Chondrocyte (in vitro differentiated cells): Measurements from ENCODE around the gene XYLT2. TPM values are rescaled to one million over a fixed set of nuclear protein-coding genes. Genes with fewer than 3 reads are reported as not detected.
A peak's percentile ranks its signal among the peaks of the same experiment; 100 is the strongest.
"Not testable (repeated sequence)": the region's sequence is repeated elsewhere in the genome, so short reads cannot be mapped to it uniquely, and the experiment has no call there.

Experiments
- DNase-seq: peaks from one replicate; pipeline ENCODE4 v3.0.0; 2021; ENCODE audit warnings: mixed read lengths, low spot score
- H3K27ac Mint-ChIP-seq: one replicate; pipeline ENCODE4 v1.8.0; 2021; ENCODE audit warnings: mild to moderate bottlenecking, moderate library complexity, mixed read lengths; ENCODE audit not compliant: unreplicated experiment
- H3K27me3 Mint-ChIP-seq: 2 replicates; pipeline ENCODE4 v1.8.0; 2021; ENCODE audit warnings: low read depth, mixed read lengths
- H3K36me3 Mint-ChIP-seq: 2 replicates; pipeline ENCODE4 v1.8.0; 2021; ENCODE audit warnings: low read depth, mixed read lengths
- H3K4me1 Mint-ChIP-seq: 2 replicates; pipeline ENCODE4 v1.8.0; 2021; ENCODE audit warnings: low read depth, mild to moderate bottlenecking, mixed read lengths
- H3K4me3 Mint-ChIP-seq: one replicate; pipeline ENCODE4 v1.8.0; 2021; ENCODE audit warnings: mild to moderate bottlenecking, moderate library complexity, mixed read lengths; ENCODE audit not compliant: unreplicated experiment
- H3K9me3 Mint-ChIP-seq: 2 replicates; pipeline ENCODE4 v1.8.0; 2021; ENCODE audit warnings: low read depth, mixed read lengths
- total RNA-seq: library from RNA; stranded (reverse); gene quantifications from 3 replicates; pipeline ENCODE4 v1.2.1, GENCODE V29; 2021
- TF ChIP-seq, protein P1 (sequence below): fragments of 200-600 bp; sonication (generic); IDR thresholded peaks from 2 replicates; pipeline ENCODE4 v1.5.0; 2021; ENCODE audit warnings: antibody characterized with exemption, mild to moderate bottlenecking, moderate library complexity

Gene XYLT2
- total RNA-seq, 1 donor from 2014 or later: 34.1 TPM

DNA sequence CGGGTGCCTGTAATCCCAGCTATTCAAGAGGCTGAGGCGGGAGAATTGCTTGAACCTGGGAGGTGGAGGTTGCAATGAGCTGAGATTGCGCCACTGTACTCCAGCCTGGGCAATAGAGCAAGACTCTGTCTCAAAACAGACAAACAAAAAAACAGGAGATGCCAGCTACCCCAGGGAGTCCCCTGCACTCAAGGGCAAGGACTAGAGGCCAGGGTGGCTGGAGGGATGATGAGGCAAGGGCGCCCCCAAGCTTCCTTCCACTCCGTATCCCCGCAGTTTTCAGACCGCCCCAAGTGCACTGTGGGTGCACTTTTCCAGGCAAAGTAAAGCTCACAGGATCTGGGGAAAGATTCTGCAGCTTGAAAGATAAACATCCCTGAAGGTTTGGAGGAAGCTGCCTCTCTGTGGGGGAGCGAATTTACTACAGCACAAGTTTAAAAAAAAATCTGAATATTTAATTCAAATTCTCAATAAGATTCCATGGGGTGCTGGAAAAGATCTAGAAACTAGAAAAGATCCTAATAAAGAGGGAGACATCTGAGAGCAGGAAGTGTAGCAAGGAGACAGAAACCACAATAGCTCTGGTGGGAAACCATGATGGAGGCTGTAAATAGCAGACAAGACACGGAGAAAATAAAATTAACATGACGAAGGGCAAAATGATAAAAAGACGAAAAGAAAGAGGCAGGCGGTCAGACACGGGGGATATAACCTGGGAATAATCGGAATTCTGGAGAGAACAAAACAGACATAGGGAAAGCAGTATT is 12.5 kb upstream of the XYLT2 start:
- not testable (repeated sequence) for H3K27ac Mint-ChIP-seq, H3K36me3 Mint-ChIP-seq, H3K27me3 Mint-ChIP-seq, DNase-seq, H3K9me3 Mint-ChIP-seq, H3K4me3 Mint-ChIP-seq
- TF ChIP-seq, protein P1, sequence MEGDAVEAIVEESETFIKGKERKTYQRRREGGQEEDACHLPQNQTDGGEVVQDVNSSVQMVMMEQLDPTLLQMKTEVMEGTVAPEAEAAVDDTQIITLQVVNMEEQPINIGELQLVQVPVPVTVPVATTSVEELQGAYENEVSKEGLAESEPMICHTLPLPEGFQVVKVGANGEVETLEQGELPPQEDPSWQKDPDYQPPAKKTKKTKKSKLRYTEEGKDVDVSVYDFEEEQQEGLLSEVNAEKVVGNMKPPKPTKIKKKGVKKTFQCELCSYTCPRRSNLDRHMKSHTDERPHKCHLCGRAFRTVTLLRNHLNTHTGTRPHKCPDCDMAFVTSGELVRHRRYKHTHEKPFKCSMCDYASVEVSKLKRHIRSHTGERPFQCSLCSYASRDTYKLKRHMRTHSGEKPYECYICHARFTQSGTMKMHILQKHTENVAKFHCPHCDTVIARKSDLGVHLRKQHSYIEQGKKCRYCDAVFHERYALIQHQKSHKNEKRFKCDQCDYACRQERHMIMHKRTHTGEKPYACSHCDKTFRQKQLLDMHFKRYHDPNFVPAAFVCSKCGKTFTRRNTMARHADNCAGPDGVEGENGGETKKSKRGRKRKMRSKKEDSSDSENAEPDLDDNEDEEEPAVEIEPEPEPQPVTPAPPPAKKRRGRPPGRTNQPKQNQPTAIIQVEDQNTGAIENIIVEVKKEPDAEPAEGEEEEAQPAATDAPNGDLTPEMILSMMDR: peak; percentile 44
- H3K4me1 Mint-ChIP-seq: peaks cover 11% of the 10 kb centered on the region

DNA sequence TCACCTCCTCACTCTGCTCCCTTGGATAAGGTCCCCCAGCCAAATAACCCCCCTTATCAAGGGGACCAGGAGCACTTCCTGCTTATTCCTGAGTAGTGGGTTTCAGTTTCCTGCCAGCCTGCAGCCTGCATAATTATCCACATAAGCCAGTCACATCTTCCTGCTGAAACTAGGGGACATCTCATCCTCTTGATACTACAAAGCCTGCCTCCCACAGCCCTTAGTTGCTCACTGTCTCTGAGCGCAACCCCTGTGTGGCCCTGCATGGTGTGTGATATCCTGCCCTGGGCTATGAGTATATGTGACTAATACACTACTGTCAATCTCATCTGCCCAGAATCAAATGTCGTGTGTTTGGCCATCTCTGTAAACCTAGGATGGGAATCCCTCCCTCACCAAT is 8.0 kb upstream of the XYLT2 start:
- TF ChIP-seq, protein P1: no peak
- DNase-seq: no peak
- Mint-ChIP-seq H3K36me3 (no peaks in the 10 kb centered on the region), H3K27ac (no peak overlapping the region), H3K4me1 (peaks cover 11% of the 10 kb centered on the region), H3K9me3 (peaks cover 14% of the 10 kb centered on the region), H3K27me3 (no peaks in the 10 kb centered on the region), H3K4me3 (no peak overlapping the region)

DNA sequence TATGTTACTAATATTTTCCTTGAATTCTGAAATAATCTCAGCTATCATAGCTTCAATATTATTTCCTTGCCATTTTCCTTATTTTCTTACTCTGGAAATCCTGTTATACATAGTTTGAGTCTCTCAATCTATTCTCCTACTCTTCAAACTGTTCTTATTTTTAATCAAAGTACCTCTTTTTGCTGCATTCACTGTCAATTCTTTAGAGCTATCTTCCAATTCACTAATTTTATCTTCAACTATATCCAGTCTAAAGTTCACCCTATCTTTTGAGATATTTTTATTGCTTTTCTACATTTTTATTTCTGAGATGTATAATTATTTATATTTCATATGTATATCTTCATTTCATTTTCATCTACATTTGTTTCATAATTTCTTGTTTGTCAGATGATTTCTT is 7.3 kb upstream of the XYLT2 start:
- no peaks in the 10 kb centered on the region for H3K27me3 Mint-ChIP-seq
- H3K4me1 Mint-ChIP-seq: peaks cover 6% of the 10 kb centered on the region
- no peak overlapping the region for H3K27ac Mint-ChIP-seq
- TF ChIP-seq, protein P1: no peak
- no peaks in the 10 kb centered on the region for H3K36me3 Mint-ChIP-seq
- no peak for DNase-seq
- H3K4me3 Mint-ChIP-seq: no peak overlapping the region
- peaks cover 14% of the 10 kb centered on the region for H3K9me3 Mint-ChIP-seq

DNA sequence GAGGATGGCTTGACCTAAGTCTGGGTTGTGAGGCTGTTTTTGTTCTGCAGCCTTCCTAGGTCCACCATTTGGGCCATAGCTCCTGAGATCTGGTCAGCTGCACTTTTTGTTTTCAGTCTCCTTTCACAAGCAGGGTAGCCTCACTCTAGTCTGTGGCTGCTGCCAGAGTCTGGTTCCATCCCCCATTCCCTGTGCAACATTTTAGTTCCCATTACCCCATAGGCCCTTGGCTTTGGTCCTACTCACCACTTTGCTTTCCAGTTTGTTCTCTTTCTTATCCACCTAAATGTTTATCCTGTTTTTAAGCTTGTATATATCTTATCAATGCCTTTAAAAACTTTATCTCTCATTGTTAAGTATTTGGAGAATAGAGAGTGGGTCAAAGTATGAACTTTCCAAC is 6.5 kb upstream of the XYLT2 start:
- Mint-ChIP-seq H3K27ac (no peak overlapping the region), H3K27me3 (no peaks in the 10 kb centered on the region), H3K4me3 (no peak overlapping the region), H3K36me3 (no peaks in the 10 kb centered on the region), H3K4me1 (no peaks in the 10 kb centered on the region), H3K9me3 (peaks cover 14% of the 10 kb centered on the region)
- TF ChIP-seq, protein P1: no peak
- no peak for DNase-seq

DNA sequence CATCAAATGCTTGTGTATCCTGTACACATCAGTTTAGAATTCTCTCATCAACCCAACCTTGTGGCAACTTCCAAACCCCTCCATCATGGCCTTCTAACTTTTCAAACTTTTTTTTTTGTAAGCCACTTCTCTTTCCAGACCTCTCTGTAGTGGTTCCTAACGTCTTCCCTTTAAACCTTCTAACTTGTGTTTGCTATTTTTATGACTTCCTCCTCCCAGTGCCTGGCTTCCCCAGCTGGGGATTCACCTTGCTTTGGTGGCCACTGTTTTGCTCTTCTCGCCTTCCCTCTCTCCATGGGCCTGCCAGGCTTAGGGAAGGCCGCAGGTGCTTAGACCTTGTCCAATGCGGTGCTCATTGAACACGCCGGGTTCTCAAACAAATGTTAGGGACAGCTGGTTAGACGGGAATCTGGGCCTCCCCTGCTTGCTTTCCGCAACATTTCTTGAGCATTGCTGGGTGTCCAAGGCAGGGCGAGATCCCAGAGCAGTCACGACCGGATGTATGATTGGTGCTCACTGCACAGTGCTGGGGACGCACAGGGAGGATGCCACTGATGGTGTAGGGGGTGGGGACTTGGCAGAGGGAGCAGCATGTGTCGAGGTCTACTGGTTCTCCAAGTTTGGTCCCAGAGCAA is 1.1 kb upstream of the XYLT2 start:
- Mint-ChIP-seq H3K36me3 (no peaks in the 10 kb centered on the region), H3K4me3 (peak overlapping the region; percentile 68), H3K9me3 (no peaks in the 10 kb centered on the region), H3K4me1 (peaks cover 34% of the 10 kb centered on the region), H3K27me3 (no peaks in the 10 kb centered on the region), H3K27ac (no peak overlapping the region)
- TF ChIP-seq, protein P1: no peak
- no peak for DNase-seq
